Suprapubic skin (tissue), 3 donors: Measurements from ENCODE around the gene SRSF3.
"Not testable (repeated sequence)": the region's sequence is repeated elsewhere in the genome, so short reads cannot be mapped to it uniquely, and the experiment has no call there.

ENCODE experiments used
- POLR2A ChIP-seq, 2 donors: fragments of 450-650 bp; IDR thresholded peaks; one replicate each; pipeline ENCODE4 v1.6.1; 2017; ENCODE audit warnings: antibody characterized with exemption in 2 of 2, mild to moderate bottlenecking in 2 of 2, moderate library complexity in 2 of 2
- TF ChIP-seq, protein P1 (sequence below), 2 donors: fragments of 200-600 bp in 1 of 2; fragments of 450-650 bp in 1 of 2; sonication (generic) in 1 of 2; IDR thresholded peaks; one replicate each; pipeline ENCODE4 v1.5.1; 2016 to 2019; ENCODE audit warnings: antibody characterized with exemption in 2 of 2, mild to moderate bottlenecking in 1 of 2, moderate library complexity in 1 of 2

DNA sequence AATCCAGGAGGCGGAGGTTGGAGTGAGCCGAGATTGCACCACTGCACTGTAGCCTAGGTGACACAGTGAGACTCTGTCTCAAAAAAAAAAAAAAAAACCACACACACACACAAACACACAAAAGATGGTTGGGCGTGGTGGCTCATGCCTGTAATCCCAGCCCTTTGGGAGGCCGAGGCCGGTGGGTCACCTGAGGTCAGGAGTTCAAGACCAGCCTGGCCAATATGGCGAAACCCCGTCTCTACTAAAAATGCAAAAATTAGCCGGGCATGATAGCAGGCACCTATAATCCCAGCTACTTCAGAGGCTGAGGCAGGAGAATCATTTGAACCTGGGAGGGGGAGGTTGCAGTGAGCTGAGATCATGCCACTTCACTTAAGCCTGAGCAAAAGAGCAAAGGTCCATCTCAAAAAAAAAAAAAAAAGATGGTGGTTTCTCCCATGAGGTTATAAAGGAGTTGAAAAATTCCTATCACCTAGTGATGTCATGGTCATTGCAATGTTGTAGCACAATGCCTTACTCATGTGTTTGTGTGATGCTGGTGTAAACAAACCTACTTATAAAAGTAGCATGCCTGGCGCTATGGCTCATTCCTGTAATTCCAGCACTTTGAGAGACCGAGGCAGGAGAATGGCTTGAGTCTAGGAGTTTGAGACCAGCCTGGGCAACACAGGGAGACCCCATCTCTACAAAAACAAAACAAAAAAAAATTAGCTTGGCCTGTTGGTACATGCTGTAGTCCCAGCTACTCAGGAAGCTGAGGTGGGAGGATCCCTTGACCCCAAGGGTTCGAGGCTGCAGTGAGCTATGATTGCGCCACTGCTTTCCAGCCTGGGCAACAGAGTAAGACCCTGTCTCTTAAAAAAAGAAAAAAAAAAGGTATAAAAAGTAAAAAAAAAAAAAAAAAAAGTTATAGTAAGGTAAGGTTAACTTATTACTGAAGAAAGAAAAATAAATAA is 21.5 kb upstream of the SRSF3 start:
- TF ChIP-seq, protein P1, sequence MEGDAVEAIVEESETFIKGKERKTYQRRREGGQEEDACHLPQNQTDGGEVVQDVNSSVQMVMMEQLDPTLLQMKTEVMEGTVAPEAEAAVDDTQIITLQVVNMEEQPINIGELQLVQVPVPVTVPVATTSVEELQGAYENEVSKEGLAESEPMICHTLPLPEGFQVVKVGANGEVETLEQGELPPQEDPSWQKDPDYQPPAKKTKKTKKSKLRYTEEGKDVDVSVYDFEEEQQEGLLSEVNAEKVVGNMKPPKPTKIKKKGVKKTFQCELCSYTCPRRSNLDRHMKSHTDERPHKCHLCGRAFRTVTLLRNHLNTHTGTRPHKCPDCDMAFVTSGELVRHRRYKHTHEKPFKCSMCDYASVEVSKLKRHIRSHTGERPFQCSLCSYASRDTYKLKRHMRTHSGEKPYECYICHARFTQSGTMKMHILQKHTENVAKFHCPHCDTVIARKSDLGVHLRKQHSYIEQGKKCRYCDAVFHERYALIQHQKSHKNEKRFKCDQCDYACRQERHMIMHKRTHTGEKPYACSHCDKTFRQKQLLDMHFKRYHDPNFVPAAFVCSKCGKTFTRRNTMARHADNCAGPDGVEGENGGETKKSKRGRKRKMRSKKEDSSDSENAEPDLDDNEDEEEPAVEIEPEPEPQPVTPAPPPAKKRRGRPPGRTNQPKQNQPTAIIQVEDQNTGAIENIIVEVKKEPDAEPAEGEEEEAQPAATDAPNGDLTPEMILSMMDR (IDR thresholded peaks at IDR 0.05), result not testable (repeated sequence)
- TF ChIP-seq POLR2A (IDR thresholded peaks at IDR 0.05), result not testable (repeated sequence)
